HG03469 (cell line): ENCODE data around the gene PUS7L.
"Not testable (repeated sequence)": the region's sequence is repeated elsewhere in the genome, so short reads cannot be mapped to it uniquely, and the experiment has no call there.

ENCODE experiments used
- ATAC-seq: cut with Tn5 transposase; IDR thresholded peaks from one replicate; pipeline ENCODE4 v1.9.1; 2021; ENCODE audit warnings: mild to moderate bottlenecking, moderate library complexity, moderate number of reproducible peaks; ENCODE audit not compliant: unreplicated experiment

Gene PUS7L

DNA sequence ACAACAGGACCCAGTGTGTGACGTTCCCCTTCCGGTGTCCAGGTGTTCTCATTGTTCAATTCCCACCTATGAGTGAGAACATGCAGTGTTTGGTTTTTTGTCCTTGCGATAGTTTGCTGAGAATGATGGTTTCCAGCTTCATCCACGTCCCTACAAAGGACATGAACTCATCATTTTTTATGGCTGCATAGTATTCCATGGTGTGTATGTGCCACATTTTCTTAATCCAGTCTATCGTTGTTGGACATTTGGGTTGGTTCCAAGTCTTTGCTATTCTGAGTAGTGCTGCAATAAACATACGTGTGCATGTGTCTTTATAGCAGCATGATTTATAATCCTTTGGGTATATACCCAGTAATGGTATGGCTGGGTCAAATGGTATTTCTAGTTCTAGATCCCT lies 7.2 kb downstream of the PUS7L start:
- not testable (repeated sequence) for ATAC-seq

DNA sequence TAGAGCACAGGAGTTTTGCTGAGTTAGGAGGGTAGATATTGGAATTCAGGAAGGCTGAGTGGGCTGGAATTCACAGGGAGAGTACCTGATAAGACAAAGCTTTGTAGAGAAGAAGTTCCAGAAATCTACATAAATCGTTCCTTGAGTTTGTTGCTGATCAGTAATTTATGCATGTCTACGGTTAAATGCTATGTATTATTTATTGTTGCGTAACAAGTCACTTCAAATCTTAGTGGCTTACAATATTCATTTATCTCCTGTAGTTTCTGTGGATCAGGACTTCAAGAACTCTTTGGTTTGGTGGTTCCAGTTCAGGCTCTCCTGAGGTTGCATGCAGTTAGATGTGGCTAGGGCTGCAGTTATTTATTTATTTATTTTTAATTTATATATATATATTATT lies 7.8 kb downstream of the PUS7L start:
- ATAC-seq = no peak

DNA sequence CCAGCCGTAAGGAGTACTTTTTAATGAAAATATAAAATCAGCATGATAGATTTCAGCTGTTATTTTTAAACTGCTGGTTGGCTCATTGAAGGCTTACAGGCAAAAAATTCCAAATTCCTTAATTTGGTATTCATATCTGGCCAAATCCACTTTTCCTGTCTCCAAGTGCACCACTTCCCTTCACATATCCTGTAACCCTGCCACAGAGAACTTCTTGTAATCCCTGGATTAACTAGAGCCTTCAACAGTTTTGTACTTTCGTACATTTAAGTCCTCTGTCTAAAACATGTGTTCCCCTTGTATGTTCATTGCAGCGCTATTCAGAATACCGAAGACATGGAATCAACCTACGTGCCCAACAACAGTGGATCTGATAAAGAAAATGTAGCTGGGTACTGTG lies 9.6 kb downstream of the PUS7L start:
- no peak for ATAC-seq

DNA sequence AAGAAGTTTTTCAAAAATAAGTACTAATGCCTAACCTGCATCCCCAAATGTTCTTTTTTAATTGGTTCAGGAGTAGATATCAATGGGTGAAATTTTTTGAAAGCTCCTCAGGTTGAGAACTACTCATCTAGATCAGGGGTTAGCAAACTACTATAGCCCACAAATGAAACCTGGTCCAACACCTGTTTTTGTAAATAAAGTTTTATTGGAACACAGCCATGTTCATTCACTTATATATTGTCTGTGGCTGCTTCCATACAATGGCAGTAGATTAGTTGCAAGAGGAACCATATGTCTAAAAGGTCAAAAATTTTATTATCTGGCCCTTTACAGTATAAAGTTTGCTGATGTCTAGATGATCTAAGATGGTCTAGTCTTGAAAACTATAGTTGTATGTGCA lies 13.8 kb downstream of the PUS7L start:
- ATAC-seq = no peak

DNA sequence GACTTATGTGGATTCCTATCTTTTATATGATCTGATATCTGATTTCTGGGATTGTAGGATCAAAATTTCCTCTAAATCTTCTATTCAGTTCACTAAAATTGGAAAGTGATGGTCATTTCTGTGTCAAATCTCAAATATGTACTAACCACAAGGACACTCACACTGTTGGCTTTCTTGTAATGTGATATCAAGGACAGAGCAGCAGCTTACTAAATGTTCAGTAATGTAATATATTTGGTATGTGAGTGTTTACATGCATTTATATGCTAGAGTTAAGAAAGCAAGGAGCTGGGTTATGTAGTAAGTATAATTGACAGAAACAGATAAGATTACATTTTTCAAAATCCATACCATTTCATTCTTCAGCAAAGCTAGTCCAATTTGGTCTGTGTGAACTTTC lies 16.5 kb downstream of the PUS7L start:
- ATAC-seq = no peak

DNA sequence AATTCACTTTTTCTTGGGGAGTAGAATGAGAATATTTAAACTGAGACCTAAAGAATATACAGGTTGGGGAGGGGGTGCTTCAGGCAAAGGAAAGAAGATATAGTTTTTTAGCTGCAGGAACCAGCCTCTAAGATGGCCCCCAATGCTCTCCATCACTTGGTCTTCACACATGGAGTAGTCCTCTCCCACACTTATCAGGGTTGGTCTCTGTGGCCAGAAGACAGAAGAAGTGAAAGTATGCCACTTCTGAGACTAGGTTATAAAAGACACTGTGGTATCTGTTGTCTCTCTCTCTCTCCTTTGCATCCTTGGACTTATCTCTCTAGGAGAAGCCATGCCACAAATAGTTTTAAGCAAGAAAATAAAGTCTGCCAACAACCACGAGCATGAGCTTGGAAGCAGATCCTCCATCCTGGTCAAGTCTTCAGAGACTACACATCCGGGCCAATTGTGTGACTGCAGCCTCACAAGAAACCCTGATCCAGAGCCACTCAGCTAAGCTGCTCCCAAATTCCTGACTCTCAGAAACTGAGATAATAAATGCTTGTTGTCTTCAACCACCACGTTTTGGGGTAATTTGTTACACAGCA lies 18.0 kb downstream of the PUS7L start:
- ATAC-seq = peak; percentile 85

DNA sequence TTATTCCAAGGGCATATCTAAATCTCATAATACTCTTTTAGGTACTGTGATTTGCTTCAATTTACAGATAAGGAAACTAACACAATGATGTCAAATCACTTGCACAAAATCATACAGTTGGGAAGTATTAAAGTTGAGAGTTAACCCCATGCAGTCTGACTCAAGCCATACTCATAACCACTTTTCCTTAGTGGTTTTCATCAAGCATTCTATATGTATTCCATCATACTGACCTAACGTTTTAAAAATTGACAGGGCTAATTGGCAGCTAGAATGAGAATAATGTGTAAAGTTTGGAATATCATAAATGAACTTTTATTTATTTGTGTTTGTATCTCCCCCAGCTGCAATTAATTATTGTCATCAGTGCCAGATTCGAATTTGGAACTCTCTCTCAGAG lies 20.9 kb downstream of the PUS7L start:
- no peak for ATAC-seq

DNA sequence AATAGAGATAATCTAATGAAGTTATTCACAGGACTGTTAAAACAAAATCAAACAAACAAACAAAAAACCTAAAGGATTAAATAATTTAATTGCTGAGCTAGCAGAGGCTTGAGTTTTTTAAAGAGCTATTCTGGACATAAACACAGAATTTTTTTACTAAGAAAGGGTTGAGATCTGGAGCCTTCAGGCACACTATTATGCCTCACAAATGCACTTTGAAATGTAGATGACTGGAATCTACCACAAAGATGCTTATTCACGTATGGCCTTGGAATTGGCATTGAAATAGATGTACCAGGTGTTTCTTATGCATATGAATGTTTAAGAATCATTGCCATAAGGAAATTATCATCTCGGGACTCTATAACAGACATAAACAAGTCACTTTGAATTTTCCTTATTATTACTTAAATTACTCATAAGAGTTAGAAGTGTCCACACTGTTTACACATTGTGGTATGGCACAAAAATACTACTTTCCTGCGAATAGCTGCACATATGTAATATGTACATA lies 21.6 kb downstream of the PUS7L start:
- ATAC-seq = no peak

DNA sequence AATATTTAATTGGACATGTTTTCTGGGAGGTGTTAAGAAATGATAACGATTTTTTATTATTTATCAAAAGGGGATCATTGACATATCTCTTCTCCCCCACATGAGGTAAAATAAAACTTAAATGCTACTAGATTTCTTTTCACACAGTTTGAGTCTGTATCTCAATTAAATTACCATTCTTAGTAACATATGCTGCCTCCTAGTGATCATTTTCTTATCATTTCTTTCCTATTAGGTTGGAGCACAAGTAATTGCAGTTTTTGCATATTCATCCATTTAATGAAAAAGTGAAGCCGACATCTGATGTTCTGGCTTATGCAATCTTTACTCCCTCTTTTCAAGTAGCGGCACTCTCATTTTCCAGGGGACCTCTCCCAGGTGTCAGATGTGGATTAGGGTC lies 24.9 kb downstream of the PUS7L start:
- no peak for ATAC-seq

DNA sequence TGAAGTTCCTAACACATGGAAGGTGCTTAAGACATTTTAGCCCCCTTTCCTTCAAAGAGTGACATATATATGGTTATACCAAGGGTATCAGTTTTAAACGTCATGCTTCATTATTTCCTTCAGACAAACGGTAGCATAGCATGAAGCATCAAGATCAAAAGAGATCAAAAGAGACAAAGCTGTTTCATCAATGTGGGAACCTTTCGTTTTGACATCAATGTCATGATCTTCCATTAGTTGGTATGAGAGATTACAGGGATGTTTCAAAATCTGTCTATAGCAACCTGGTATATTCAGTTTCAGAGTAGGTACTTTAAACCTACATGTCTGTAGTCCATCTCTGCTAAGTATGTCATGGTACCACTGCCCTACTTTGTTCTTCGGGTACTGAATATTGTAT lies 28.3 kb downstream of the PUS7L start:
- no peak for ATAC-seq

DNA sequence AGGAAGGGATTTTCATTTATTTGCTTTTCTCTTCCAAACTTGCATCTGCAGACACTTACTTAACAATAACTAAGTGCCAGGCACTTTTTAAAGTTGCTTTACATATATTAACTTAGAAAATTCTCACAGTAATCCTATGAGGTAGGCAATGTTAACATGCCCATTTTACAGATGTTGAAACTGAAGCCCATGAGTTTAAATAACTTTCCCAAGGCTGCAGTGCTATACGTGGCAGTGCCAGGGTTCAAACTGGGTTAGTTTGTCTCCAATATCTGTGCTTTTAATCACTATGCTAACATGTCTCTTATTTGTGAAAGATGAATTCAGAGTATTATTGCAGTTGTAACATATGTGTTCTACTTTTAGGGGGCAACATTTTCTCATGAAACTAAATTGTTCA lies 29.9 kb downstream of the PUS7L start:
- ATAC-seq = no peak

DNA sequence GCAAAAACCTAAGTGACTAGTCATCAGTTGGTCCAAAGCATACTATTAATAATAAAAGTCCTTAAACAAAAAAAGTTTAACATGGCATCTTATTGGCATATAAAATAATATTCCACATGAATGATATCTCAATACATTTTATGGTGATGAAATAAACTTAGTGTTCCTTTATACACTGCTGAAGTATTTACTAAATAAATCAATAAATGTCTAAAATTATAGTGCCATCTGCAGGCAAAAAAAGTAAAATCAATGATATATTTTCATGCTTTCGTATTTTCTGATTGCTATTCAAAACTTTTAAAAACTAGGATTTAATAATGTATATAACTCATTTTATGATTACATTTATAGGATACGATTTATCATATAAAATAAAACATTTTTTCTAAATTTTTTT lies 30.5 kb downstream of the PUS7L start:
- no peak for ATAC-seq

DNA sequence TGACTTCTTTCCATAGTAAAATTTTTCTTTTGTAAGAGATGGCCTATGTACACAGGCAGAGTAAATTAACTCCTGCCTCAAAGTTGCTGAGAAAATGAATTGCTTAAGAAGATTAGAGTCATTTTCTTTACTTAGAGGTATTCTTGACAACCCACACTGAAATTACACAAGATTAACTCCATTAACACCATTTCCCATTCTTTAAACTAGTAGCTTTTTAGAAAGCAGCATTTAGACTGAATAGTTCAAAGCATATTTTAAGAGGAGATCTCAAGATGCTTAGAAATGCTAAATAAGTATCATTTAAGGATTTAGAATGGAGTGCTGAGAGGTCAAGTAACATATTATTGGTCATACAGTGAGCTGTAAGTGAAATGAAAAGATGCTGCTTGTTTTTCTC lies 35.5 kb downstream of the PUS7L start:
- no peak for ATAC-seq

DNA sequence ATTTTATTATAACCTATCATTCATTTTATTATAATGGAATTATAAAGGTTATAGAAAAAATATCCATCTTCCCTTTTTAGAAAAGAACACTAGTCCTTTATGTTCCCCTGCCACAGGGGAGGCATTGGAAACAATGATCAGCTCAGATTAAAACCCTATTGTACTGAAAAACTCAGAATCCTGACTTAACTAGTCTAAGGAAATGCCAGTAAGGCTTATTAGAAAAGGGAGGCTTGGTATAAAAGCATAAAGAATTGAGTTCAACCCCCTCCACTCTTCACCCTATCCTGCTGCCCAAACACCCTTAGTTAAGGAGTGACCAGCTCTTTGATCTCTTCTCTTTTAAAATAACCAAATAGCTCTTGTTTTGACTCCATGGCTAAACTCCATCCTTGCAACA lies 36.0 kb downstream of the PUS7L start:
- no peak for ATAC-seq

DNA sequence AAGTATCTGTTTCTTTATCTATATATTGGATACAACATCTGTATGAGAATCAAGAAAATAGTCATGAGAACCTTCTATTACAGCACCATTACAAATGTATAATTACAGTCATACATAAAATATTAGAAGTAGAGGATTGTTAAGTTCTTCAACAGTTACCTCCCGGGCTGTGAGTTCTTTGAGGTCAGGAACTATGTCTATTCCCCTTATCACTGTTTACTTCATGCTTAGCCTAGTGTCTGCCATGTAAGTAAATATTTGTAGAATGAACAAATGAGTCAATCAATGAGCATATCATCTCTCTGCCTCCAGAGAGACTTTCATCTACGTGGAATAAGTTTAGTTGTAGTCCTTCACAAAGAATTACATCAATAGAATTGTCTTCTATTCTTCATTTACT lies 47.2 kb downstream of the PUS7L start:
- no peak for ATAC-seq

DNA sequence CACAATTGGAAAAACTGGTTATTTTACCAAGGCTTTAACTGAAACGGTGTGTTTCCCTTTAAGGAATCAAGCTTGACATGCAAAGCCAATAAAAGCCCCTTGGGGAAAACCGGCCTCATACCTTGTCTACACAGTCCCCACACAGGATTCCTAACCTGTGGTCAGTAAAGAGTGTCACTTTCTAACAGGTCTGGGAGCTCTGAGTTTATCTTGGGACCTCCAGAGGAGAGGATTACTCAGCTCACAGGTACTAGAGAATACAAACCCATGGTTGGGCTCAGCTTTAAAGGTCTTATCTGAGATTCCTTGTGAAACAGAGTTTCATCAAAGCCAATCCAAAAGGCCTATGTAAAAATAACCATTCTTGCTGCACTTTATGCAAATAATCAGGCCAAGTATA lies 54.8 kb downstream of the PUS7L start:
- not testable (repeated sequence) for ATAC-seq

DNA sequence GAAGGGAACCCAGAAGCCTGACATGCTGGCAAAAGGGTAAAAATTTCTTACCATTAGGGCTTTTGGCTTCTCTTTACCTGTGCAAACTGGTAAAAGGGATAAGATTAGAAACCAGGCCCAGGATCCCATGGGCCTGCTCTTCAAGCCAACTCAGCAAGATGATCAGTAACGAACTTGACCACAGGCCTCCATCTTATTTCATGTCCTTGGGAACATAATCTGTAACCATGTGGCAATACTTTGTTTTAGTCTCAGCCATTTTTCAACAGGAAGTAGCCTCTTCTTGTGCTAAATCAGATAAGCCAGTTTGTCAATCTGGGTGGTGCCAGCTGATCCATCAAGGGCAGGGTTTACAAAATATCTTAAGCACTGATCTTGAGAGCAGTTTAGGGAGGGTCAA lies 57.4 kb downstream of the PUS7L start:
- ATAC-seq = not testable (repeated sequence)

DNA sequence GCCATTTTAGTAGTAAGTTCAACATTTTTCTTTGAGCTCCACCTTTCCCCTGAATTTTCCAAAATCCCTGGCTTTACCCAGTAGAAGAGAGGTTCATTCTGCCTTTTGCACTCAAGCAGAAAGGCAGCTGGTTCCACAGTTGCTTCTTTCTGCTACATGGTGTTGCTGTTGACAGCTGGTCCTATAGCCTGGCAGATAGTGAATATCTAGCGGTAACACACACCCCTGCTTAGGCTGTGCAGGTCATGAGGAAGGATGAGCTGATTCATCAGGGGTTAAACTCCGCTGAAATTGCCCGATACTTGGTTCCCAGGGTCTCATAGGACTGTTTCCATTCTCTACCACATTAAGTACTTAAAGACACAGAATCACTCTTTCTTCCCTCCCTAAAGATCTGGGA lies 62.4 kb downstream of the PUS7L start:
- no peak for ATAC-seq

DNA sequence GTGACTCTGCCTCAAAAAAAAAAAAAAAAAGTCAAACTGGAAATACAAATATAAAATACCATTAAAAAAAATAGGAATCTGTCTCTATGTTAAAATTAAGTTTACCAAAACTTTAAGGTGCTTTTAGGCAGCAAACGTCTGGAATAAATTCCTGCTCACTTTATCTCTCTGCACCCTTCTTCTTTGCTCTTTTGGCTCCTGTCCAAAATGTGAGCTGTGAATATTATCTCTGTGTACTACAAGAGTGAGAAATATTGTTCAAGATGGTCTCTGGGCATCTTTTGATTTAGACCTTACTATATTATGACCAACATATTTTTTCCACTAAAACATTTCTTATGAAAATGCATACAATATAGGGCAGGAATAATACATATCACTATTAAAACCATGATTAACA lies 63.7 kb downstream of the PUS7L start:
- ATAC-seq = no peak

DNA sequence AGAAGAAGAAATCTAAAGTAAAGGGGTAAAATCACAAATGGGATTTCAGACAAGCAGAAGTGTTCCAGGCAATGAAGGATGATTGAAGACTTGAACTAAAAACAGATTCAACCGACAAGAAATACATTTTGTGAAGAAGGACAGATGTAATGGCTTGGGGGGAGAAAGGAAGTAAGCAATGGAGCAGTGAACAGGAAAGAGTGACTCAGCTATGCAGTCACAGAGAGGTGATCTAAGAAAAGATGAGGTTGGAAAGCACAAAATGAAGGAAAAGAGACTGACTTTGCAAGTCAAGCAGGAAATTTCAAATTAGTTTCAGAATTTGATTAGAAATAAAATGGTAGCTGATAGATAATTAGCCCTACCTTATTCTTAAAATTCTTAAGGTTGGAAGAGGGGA lies 66.5 kb downstream of the PUS7L start:
- no peak for ATAC-seq

DNA sequence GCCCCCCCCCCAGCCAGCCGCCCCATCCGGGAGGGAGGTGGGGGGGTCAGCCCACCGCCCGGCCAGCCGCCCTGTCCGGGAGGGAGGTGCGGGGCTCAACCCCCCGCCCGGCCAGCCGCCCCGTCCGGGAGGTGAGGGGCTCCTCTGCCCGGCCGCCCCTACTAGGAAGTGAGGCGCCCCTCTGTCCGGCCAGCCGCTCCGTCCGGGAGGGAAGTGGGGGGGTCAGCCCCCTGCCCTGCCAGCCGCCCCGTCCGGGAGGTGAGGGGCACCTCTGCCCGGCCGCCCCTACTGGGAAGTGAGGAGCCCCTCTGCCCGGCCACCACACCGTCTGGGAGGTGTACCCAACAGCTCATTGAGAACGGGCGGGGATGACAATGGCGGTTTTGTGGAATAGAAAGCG lies 73.1 kb downstream of the PUS7L start:
- ATAC-seq = not testable (repeated sequence)

DNA sequence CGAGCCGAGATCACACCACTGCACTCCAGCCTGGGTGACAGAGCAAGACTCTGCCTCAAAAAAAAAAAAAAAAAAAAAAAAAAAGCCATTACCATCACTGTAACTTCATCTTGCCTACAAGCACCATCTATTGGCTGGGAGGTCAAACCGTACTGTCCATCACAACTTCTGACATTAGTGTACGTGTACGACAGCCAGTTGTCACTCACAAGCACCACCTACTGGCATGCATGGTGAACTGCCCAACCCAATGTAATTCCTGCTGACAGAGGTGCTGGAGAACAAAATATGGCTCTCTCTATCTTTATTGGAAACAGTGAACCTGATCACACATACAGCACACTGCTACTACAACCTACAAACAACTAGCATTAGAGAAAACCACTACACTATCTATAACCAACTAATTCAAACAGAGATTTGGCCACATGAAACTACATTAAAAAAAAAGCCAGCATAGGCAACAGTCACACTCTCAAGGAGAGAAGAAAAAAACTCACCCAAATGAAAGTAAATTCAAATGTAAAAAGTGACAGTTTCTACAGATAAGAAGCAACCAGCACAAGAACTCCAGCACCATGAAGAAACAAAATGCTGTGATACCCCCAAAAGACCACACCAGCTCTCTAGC lies 82.3 kb downstream of the PUS7L start:
- peak; percentile 94 for ATAC-seq
